ENCODE results near the gene C1QL3.

Gene C1QL3

GRCh38 chr10:16491933-16492332, 29.7 kb downstream of the C1QL3 start:
- Histone ChIP-seq H3K27me3 (ENCODE audit: insufficient read depth, low read length) (no peaks in the 10 kb centered on the region), H3K9me3 (ENCODE audit: insufficient read depth, low read depth, low read length) (no peaks in the 10 kb centered on the region), H3K9ac (ENCODE audit: low read depth, low read length) (no peak overlapping the region), H3K4me3 (ENCODE audit: low read length) (no peak overlapping the region), H3K4me1 (ENCODE audit: insufficient read depth, low read length) (no peaks in the 10 kb centered on the region), H3K36me3 (ENCODE audit: insufficient read depth, low read depth, low read length) (no peaks in the 10 kb centered on the region), H3K27ac (ENCODE audit: low read length) (no peak overlapping the region)

GRCh38 chr10:16490511-16490910, 31.2 kb downstream of the C1QL3 start:
- Histone ChIP-seq H3K36me3 (ENCODE audit: insufficient read depth, low read depth, low read length) (no peaks in the 10 kb centered on the region), H3K27me3 (ENCODE audit: insufficient read depth, low read length) (no peaks in the 10 kb centered on the region), H3K27ac (ENCODE audit: low read length) (no peak overlapping the region), H3K4me3 (ENCODE audit: low read length) (no peak overlapping the region), H3K4me1 (ENCODE audit: insufficient read depth, low read length) (no peaks in the 10 kb centered on the region), H3K9me3 (ENCODE audit: insufficient read depth, low read depth, low read length) (no peaks in the 10 kb centered on the region), H3K9ac (ENCODE audit: low read depth, low read length) (no peak overlapping the region)

- Histone ChIP-seq H3K36me3 (ENCODE audit: insufficient read depth, low read depth, low read length) (no peaks in the 10 kb centered on the region), H3K4me1 (ENCODE audit: insufficient read depth, low read length) (no peaks in the 10 kb centered on the region), H3K4me3 (ENCODE audit: low read length) (no peak overlapping the region), H3K27me3 (ENCODE audit: insufficient read depth, low read length) (no peaks in the 10 kb centered on the region), H3K27ac (ENCODE audit: low read length) (no peak overlapping the region), H3K9ac (ENCODE audit: low read depth, low read length) (no peak overlapping the region), H3K9me3 (ENCODE audit: insufficient read depth, low read depth, low read length) (no peaks in the 10 kb centered on the region)
Measured at GRCh38 chr10:16483241-16483917, 38.3 kb downstream of the C1QL3 start.

- Histone ChIP-seq H3K4me1 (ENCODE audit: insufficient read depth, low read length) (no peaks in the 10 kb centered on the region), H3K9me3 (ENCODE audit: insufficient read depth, low read depth, low read length) (no peaks in the 10 kb centered on the region), H3K36me3 (ENCODE audit: insufficient read depth, low read depth, low read length) (no peaks in the 10 kb centered on the region), H3K9ac (ENCODE audit: low read depth, low read length) (no peak overlapping the region), H3K27ac (ENCODE audit: low read length) (no peak overlapping the region), H3K27me3 (ENCODE audit: insufficient read depth, low read length) (no peaks in the 10 kb centered on the region), H3K4me3 (ENCODE audit: low read length) (no peak overlapping the region)
Measured at GRCh38 chr10:16481052-16481728, 40.5 kb downstream of the C1QL3 start.

GRCh38 chr10:16478801-16479200, 42.9 kb downstream of the C1QL3 start:
- Histone ChIP-seq H3K4me3 (ENCODE audit: low read length) (no peak overlapping the region), H3K36me3 (ENCODE audit: insufficient read depth, low read depth, low read length) (no peaks in the 10 kb centered on the region), H3K9me3 (ENCODE audit: insufficient read depth, low read depth, low read length) (no peaks in the 10 kb centered on the region), H3K9ac (ENCODE audit: low read depth, low read length) (no peak overlapping the region), H3K27ac (ENCODE audit: low read length) (no peak overlapping the region), H3K27me3 (ENCODE audit: insufficient read depth, low read length) (no peaks in the 10 kb centered on the region), H3K4me1 (ENCODE audit: insufficient read depth, low read length) (no peaks in the 10 kb centered on the region)

- Histone ChIP-seq H3K27me3 (ENCODE audit: insufficient read depth, low read length) (no peaks in the 10 kb centered on the region), H3K4me3 (ENCODE audit: low read length) (no peak overlapping the region), H3K4me1 (ENCODE audit: insufficient read depth, low read length) (no peaks in the 10 kb centered on the region), H3K36me3 (ENCODE audit: insufficient read depth, low read depth, low read length) (no peaks in the 10 kb centered on the region), H3K9me3 (ENCODE audit: insufficient read depth, low read depth, low read length) (no peaks in the 10 kb centered on the region), H3K9ac (ENCODE audit: low read depth, low read length) (no peak overlapping the region), H3K27ac (ENCODE audit: low read length) (no peak overlapping the region)
Measured at GRCh38 chr10:16477757-16478156, 43.9 kb downstream of the C1QL3 start.

GRCh38 chr10:16472828-16473227, 48.9 kb downstream of the C1QL3 start:
- Histone ChIP-seq H3K9me3 (ENCODE audit: insufficient read depth, low read depth, low read length) (no peaks in the 10 kb centered on the region), H3K27ac (ENCODE audit: low read length) (no peak overlapping the region), H3K4me3 (ENCODE audit: low read length) (no peak overlapping the region), H3K9ac (ENCODE audit: low read depth, low read length) (no peak overlapping the region), H3K4me1 (ENCODE audit: insufficient read depth, low read length) (no peaks in the 10 kb centered on the region), H3K36me3 (ENCODE audit: insufficient read depth, low read depth, low read length) (no peaks in the 10 kb centered on the region), H3K27me3 (ENCODE audit: insufficient read depth, low read length) (no peaks in the 10 kb centered on the region)

GRCh38 chr10:16470747-16471146, 50.9 kb downstream of the C1QL3 start:
- Histone ChIP-seq H3K9me3 (ENCODE audit: insufficient read depth, low read depth, low read length) (no peaks in the 10 kb centered on the region), H3K27ac (ENCODE audit: low read length) (no peak overlapping the region), H3K4me1 (ENCODE audit: insufficient read depth, low read length) (no peaks in the 10 kb centered on the region), H3K9ac (ENCODE audit: low read depth, low read length) (no peak overlapping the region), H3K27me3 (ENCODE audit: insufficient read depth, low read length) (no peaks in the 10 kb centered on the region), H3K4me3 (ENCODE audit: low read length) (no peak overlapping the region), H3K36me3 (ENCODE audit: insufficient read depth, low read depth, low read length) (no peaks in the 10 kb centered on the region)

- H3K36me3 ChIP-seq (ENCODE audit: insufficient read depth, low read depth, low read length) = no peaks in the 10 kb centered on the region
- no peak overlapping the region for H3K4me3 ChIP-seq (ENCODE audit: low read length)
- H3K27ac ChIP-seq (ENCODE audit: low read length) = no peak overlapping the region
- no peaks in the 10 kb centered on the region for H3K9me3 ChIP-seq (ENCODE audit: insufficient read depth, low read depth, low read length)
- H3K27me3 ChIP-seq (ENCODE audit: insufficient read depth, low read length) = no peaks in the 10 kb centered on the region
- H3K9ac ChIP-seq (ENCODE audit: low read depth, low read length) = no peak overlapping the region
- H3K4me1 ChIP-seq (ENCODE audit: insufficient read depth, low read length) = no peaks in the 10 kb centered on the region
Measured at GRCh38 chr10:16466001-16466400, 55.7 kb downstream of the C1QL3 start.

Measured in iPS-20b (cell line).